Nephron progenitor cell (in vitro differentiated cells): Measurements from ENCODE around the gene NDUFS5.

Source experiments
- DNase-seq: peaks from one replicate; pipeline ENCODE4 v3.0.0; 2021
- H3K27ac Mint-ChIP-seq: 2 replicates; pipeline ENCODE4 v1.8.0; 2021; ENCODE audit warnings: mild to moderate bottlenecking, moderate library complexity, mixed read lengths
- H3K27me3 Mint-ChIP-seq: 2 replicates; pipeline ENCODE4 v1.8.0; 2021; ENCODE audit warnings: mild to moderate bottlenecking, low read depth, mixed read lengths; ENCODE audit not compliant: poor library complexity
- H3K36me3 Mint-ChIP-seq: 2 replicates; pipeline ENCODE4 v1.8.0; 2021; ENCODE audit warnings: low read depth, mixed read lengths
- H3K4me1 Mint-ChIP-seq: 2 replicates; pipeline ENCODE4 v1.8.0; 2021; ENCODE audit warnings: mixed read lengths
- H3K4me3 Mint-ChIP-seq: 2 replicates; pipeline ENCODE4 v1.8.0; 2021; ENCODE audit warnings: mild to moderate bottlenecking, moderate library complexity, mixed read lengths
- H3K9me3 Mint-ChIP-seq: 2 replicates; pipeline ENCODE4 v1.8.0; 2021; ENCODE audit warnings: mild to moderate bottlenecking, moderate library complexity, mixed read lengths
- TF ChIP-seq, protein P1 (sequence below): fragments of 200-600 bp; sonication (generic); IDR thresholded peaks from 2 replicates; pipeline ENCODE4 v1.5.0; 2021; ENCODE audit warnings: antibody characterized with exemption

The NDUFS5 gene

DNA sequence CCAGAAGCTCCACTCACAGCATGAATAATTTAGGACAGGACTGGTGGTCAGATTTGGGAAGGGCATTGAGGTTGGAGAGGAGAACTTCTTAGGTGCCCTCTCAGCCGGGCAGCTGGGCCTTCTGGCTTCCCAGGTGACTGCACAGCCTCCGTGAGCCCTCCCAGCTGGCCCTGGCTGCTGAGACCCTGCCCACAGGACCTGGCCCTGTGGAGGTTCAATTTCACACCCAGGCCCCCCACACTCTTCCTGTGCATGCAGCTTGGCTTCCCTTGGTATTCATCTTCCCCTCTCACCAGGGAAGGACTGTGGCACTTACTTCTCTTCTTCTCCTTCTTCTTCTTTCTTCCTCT is 50.6 kb downstream of the NDUFS5 start:
- H3K9me3 Mint-ChIP-seq = peaks cover 12% of the 10 kb centered on the region
- H3K27me3 Mint-ChIP-seq = peaks cover 9% of the 10 kb centered on the region
- TF ChIP-seq, protein P1, sequence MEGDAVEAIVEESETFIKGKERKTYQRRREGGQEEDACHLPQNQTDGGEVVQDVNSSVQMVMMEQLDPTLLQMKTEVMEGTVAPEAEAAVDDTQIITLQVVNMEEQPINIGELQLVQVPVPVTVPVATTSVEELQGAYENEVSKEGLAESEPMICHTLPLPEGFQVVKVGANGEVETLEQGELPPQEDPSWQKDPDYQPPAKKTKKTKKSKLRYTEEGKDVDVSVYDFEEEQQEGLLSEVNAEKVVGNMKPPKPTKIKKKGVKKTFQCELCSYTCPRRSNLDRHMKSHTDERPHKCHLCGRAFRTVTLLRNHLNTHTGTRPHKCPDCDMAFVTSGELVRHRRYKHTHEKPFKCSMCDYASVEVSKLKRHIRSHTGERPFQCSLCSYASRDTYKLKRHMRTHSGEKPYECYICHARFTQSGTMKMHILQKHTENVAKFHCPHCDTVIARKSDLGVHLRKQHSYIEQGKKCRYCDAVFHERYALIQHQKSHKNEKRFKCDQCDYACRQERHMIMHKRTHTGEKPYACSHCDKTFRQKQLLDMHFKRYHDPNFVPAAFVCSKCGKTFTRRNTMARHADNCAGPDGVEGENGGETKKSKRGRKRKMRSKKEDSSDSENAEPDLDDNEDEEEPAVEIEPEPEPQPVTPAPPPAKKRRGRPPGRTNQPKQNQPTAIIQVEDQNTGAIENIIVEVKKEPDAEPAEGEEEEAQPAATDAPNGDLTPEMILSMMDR = no peak
- DNase-seq = no peak
- no peaks in the 10 kb centered on the region for H3K36me3 Mint-ChIP-seq
- H3K27ac Mint-ChIP-seq = no peak overlapping the region
- H3K4me3 Mint-ChIP-seq = no peak overlapping the region
- peaks cover 14% of the 10 kb centered on the region for H3K4me1 Mint-ChIP-seq

GRCh38 chr1:39080269-39080826 is 54.2 kb downstream of the NDUFS5 start:
- H3K9me3 Mint-ChIP-seq = no peaks in the 10 kb centered on the region
- H3K27me3 Mint-ChIP-seq = peaks cover 40% of the 10 kb centered on the region
- no peak overlapping the region for H3K27ac Mint-ChIP-seq

GRCh38 chr1:39080831-39081270 is 54.7 kb downstream of the NDUFS5 start:
- H3K27ac Mint-ChIP-seq = no peak overlapping the region
- no peaks in the 10 kb centered on the region for H3K9me3 Mint-ChIP-seq
- H3K4me1 Mint-ChIP-seq = peaks cover 42% of the 10 kb centered on the region
- TF ChIP-seq, protein P1 = no peak
- peak overlapping the region; percentile 82 for H3K4me3 Mint-ChIP-seq
- H3K27me3 Mint-ChIP-seq = peaks cover 42% of the 10 kb centered on the region
- H3K36me3 Mint-ChIP-seq = peaks cover 16% of the 10 kb centered on the region
- DNase-seq = peak; percentile 78

More at GRCh38 chr1:39080269-39080826, 54.2 kb downstream of the NDUFS5 start:
- Mint-ChIP-seq H3K36me3 (peaks cover 11% of the 10 kb centered on the region), H3K4me1 (peaks cover 37% of the 10 kb centered on the region), H3K4me3 (peak overlapping the region; percentile 82)
- TF ChIP-seq, protein P1 = no peak
- DNase-seq = no peak

DNA sequence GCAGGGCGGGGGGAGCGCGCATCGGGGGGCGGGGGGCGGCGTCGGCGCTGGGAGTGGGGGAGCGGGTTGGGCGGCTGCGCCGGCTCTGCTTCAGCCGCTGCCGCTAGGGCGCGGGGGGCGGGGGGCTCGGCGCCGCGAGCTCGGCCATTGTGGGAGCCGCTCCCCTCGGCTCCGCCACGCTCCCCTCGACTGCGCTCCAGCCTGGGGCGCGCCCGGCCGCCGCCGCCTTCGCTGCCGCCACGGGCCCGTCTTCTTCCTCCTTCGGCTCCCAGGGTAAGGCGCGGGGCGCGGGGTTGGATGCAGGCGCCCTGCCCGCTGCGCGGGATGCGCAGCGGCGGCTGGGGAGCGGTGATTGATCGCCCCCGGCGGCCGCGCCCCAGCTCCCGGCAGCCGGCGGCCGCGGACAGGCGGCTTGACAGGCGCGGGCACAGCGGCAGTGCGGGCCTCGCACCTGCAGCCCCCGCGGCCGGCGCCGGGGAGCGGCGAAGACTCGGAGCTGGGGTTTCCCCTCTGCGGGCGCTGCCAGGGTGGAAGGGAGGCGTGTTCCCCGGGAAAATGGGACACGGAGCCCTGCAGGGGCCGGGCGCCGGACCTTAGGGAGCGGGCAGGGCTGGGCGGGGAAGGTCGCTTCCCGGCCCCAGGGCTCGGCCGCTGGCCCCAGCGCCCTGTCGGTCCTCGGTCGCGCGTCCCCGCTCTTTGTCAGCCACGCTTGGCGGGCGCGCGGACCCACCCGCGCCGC is 55.3 kb downstream of the NDUFS5 start:
- Mint-ChIP-seq H3K27me3 (peaks cover 44% of the 10 kb centered on the region), H3K9me3 (no peaks in the 10 kb centered on the region), H3K36me3 (peaks cover 16% of the 10 kb centered on the region), H3K27ac (no peak overlapping the region), H3K4me3 (peak overlapping the region; percentile 65), H3K4me1 (peaks cover 48% of the 10 kb centered on the region)
- TF ChIP-seq, protein P1 = no peak
- DNase-seq = peak; percentile 73

DNA sequence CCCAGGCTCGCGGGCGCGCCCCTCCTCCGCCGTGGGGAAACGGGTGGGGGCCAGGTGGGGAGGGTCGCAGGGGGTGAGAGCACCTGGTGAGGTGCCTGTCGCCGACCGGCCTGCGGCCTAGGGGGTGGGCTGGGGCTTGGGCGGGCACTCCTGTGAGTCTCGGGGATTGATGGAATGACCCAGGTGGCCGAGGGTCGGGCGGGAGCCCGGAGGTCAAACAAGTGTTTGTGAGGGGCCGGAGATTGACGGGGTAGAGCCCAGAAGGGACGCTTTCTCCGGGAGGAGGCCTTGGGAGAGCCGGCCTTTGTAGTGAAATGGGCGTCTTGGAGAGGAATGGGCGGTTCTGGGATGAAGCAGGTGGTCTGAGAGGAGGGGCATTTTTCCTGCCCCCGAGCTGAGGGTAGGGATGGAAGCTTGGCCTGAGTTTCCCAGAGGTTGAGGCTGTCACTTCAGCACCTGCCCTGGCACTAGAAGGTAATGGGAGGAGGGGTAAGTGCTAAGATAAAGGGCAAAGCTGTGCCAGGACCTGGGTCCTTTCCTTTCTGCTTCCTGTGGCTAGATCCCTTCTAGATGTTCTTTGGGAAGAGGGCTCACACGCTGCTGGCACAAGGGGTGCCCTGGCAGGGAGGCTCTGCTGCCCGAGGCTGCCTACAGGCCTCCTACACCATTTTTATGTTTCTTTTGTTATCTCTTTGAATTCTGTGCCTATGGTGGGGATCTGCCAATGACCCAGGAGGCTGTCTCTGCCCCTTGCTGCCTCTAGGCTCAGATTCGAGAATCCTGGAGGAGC is 56.1 kb downstream of the NDUFS5 start:
- Mint-ChIP-seq H3K27me3 (peaks cover 44% of the 10 kb centered on the region), H3K9me3 (no peaks in the 10 kb centered on the region), H3K36me3 (peaks cover 16% of the 10 kb centered on the region), H3K4me1 (peaks cover 52% of the 10 kb centered on the region), H3K27ac (no peak overlapping the region), H3K4me3 (peak overlapping the region; percentile 90)
- peak; percentile 28 for DNase-seq
- TF ChIP-seq, protein P1 = no peak
